Stimulated activated CD8-positive, alpha-beta memory T cell treated with anti-CD3 and anti-CD28 coated beads, Interleukin-4, amount 100 ng/mL, for 1 hour (primary cell): ENCODE results near the gene VTA1.
"Not testable (repeated sequence)": the region's sequence is repeated elsewhere in the genome, so short reads cannot be mapped to it uniquely, and the experiment has no call there.

ENCODE experiments used
- DNase-seq, 2 donors: peaks; one replicate each; pipeline ENCODE4 v3.0.0-alpha.2; 2020; ENCODE audit warnings: low read depth in 2 of 2, low spot score in 1 of 2

VTA1 gene

DNA sequence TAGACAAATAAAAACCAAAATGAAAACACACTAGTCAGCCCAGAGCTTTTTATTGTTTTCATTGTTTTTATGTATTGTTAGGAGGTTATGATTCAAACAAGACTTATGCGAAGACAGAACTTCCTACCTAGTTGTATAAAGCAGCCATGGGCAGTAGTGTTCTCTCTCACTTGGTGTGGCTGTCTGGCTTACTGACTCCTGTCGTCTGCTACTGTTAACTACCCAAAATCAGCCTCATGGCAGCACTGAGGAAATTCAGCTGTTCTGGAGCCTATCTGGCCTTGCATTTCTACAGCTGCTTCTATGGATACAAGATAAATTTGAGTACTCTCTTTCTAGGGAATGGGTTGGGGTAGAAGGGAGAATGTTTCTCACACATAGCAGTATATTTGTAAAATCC lies 20.4 kb downstream of the VTA1 start:
- no peak for DNase-seq

DNA sequence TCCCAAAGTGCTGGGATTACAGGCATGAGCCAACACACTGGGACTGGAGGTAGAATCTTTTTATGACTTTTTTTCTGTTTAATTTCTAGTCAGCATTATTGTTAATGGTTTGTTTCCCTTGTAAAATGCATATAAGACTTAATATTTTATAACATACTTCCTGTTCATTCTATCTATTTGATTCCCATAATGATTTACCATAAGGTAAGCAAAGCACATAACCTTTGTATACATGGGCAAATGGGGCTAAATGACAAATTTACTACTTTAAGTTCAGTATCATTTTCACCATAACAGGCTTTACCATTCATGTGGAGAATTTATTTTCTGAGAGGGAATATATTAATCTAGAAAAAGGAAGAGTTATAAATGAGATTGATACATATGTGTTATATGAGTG lies 24.3 kb downstream of the VTA1 start:
- DNase-seq = no peak

DNA sequence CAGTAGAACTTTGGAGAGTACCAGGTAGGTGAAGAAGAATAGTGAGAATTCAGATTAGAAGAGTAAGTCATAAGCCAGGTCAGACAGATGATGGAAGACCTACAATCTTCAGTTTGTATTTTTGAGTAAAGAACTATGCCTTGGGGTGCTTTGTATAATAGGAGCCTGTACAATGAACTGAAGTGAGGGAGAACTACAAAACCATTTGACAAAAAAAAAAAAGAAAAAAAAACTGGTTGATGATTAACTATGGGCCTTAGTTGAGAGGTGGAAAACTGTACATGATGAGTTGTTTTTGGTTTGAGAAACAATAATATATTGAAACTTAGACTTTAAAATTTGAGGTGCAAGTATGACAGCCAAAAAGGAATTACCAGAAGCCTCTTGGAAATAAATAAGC lies 25.7 kb downstream of the VTA1 start:
- no peak for DNase-seq

DNA sequence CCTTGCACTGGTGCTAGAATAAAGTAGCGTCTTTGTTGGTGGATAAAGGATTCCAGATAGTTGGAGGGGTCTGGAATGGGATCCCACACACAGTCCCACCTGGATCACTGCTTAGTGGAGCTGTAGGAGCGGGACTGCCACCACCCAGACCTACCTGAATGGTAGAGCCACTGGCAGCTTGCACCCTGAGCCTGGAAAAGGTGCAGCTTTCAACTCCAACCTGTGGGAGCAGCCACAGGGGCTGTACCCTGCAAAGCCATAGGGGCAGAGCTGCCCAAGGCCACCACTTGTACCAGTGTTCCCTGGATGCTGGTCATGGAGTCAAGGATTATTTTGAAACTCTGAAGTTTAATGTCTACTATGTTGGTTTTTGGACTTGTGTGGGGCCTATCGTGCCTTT lies 26.9 kb downstream of the VTA1 start:
- DNase-seq = no peak

- DNase-seq = no peak
Observed at GRCh38 chr6:142174703-142175102, 27.6 kb downstream of the VTA1 start.

- no peak for DNase-seq
Observed at GRCh38 chr6:142178129-142178528, 31.1 kb downstream of the VTA1 start.

- no peak for DNase-seq
Observed at GRCh38 chr6:142182004-142182403, 34.9 kb downstream of the VTA1 start.

- DNase-seq = no peak
Observed at GRCh38 chr6:142183351-142183750, 36.3 kb downstream of the VTA1 start.

GRCh38 chr6:142184307-142184706 lies 37.2 kb downstream of the VTA1 start:
- no peak for DNase-seq

DNA sequence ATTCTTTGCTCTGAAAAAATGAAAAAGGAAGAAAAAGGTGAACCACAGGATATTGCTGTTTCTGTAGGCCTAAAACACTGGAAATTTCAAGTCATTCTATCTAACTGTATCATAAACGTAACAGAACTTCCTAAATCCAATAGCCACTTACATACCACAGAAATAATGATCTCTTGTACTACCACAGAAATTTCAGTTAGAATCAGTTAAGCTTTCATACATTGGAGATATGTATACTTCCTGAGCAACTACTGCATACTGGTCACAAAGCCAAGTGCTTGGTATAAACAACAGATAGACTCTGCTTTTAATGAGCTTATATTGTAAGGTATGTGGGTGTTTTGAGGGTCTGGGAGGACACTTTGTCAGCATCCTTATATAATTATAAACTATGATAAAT lies 38.6 kb downstream of the VTA1 start:
- DNase-seq = no peak

DNA sequence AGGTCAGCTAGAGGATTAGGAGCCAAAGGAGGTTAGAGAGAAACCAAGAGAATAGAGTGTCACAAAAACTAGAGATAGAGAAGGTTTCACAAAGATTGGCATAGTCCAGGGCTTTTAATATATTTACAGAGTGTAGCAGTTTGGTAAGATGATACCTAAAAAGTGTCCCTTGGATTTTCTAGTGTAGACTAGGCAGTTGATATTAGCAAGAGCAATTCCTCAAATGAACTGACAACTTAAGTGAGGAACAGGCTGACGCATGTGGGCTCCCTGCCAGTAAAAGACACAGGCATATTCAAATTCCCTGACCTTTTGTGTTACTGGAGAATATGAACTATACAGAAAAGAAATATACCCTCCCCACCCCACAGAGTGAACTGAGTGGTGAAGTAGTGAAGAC lies 40.1 kb downstream of the VTA1 start:
- no peak for DNase-seq

GRCh38 chr6:142188341-142188740 lies 41.3 kb downstream of the VTA1 start:
- not testable (repeated sequence) for DNase-seq

GRCh38 chr6:142189057-142189456 lies 42.0 kb downstream of the VTA1 start:
- DNase-seq = no peak

GRCh38 chr6:142192343-142192742 lies 45.3 kb downstream of the VTA1 start:
- DNase-seq = no peak

- no peak for DNase-seq
Observed at GRCh38 chr6:142193621-142194020, 46.6 kb downstream of the VTA1 start.

DNA sequence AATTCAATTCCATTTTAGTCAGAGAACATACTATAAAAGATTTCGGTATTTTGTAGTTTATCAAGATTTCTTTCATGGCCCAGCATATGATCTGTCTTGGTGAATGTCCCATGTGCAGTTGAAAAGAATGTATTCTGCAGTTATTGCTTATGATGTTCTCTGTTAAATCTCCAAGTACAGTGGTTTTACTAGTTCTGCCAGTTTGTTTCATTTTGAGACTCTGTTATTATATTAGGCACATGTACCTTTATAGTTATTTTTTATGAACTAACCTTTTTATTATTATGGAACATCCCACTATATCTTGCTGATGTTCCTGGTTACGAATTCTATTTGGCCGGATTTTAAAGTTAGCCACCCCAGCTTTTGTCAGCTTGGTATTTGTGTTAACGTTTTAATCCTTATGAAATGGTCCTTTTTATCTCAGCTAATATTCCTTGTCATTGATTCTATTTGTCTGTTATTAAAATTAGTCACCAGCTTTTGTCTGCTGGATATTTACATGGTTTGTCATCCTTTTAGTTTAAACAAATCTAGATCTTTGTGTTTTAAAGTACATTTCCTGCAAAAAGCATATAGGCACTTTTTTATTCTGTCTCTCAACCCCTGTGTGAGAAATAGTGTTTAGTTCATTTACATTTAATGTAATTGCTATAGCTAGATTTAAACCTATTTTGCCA lies 48.9 kb downstream of the VTA1 start:
- DNase-seq = no peak

DNA sequence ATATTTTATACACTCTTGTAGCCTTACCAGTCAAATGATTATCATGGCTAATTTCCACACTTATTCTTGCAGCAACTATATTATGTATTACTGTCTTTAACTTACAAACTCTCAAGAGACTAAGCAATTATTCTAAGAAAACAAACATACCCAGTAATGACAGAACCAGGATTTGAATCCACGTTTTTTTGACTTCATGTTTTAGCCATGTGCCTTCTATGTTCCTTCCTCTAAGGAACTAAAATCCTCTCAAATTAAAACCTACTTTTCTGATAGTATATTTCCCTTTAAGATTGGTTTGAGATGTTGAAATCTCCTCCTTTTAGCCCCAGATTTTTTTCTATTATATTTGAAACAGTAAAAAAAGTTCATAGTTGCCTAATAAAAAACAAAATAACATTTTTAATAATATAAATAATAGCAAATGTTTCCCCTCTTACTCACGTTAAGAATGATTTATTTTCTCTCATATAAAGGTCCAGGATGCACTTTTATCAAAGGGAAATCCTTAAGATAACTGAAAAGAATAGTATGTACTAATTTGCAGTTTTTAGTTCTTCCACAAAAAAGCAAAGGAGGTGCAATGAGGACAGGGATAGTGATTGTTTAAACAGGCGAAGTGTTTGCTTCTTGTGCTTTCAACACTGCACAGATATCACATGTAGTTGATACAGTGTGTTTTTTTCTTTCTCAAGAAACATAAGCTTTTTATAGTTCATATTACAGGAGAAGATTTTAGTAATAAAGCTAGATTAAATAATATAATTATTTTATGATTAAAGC lies 54.0 kb downstream of the VTA1 start:
- DNase-seq = no peak

GRCh38 chr6:142207265-142207877 lies 60.3 kb downstream of the VTA1 start:
- peak in 1 of 2 donors; percentile 8 for DNase-seq

DNA sequence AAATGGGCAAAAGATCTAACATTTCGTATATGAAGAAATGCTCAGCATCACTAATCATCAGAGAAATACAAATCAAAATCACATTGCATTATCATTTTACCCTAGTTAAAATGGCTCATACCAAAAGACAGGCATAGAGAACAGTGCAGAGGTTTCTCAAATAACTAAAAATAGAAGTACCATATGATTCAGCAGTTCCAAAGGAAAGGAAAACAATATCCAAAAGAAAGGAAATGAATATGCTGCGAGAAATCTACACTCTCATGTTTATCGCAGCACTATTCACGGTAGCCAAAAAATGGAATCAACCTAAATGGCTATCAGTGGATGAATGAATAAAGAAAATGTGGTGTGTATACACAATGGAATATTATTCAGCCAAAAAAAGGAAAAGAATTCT lies 63.5 kb downstream of the VTA1 start:
- no peak for DNase-seq

DNA sequence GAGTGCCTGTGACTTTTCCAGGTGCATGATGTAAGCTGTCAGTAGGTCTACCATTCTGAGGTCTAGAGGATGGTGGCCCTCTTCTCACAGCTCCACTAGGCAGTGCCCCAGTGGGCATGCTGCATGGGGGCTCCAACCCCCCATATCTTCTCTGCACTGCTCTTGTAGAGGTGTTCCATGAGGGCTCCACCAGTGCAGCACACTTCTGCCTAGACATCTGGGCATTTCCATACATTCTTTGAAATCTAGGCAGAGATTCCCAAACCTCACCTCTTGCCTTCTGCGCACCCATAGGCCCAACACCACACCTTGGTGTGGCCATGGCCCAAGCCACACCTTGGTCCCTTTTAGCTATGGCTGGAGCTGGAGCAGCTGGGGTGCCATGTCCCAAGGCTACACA lies 66.3 kb downstream of the VTA1 start:
- DNase-seq = no peak

DNA sequence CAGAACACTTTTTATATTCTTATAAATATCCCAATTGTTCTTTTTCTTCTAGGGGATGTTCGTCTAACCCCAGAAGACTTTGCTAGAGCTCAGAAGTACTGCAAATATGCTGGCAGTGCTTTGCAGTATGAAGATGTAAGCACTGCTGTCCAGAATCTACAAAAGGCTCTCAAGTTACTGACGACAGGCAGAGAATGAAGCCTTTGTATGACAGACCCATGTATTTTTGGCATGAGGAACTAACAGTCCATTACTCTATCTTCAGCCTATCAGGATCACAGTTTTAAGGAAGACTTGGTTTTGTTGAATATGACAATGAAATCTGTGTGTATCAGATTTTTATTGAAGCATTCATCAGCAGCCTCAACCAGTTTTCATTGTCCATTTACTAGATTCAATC lies 71.4 kb downstream of the VTA1 start:
- no peak for DNase-seq

- DNase-seq = no peak
Observed at GRCh38 chr6:142222022-142222421, 75.0 kb downstream of the VTA1 start.
